Measurements from ENCODE around the gene TNFRSF1B.
"Not testable (repeated sequence)": the region's sequence is repeated elsewhere in the genome, so short reads cannot be mapped to it uniquely, and the experiment has no call there.

TNFRSF1B gene

GRCh38 chr1:12224092-12224491 lies 57.3 kb downstream of the TNFRSF1B start:
- DNase-seq = not testable (repeated sequence)

- no peak for DNase-seq
Measured at GRCh38 chr1:12228979-12229378, 62.2 kb downstream of the TNFRSF1B start.

- DNase-seq = no peak
Measured at GRCh38 chr1:12229386-12229834, 62.6 kb downstream of the TNFRSF1B start.

- peak; percentile 76 for DNase-seq
Measured at GRCh38 chr1:12229835-12230548, 63.2 kb downstream of the TNFRSF1B start, which contains the start of gene VPS13D. TSS of gene VPS13D (plus strand) at chr1:12230030. CDS start at chr1:12234267, 4,237 bp downstream.

- no peak for DNase-seq
Measured at GRCh38 chr1:12230549-12231275, 63.9 kb downstream of the TNFRSF1B start.

GRCh38 chr1:12231276-12231595 lies 64.4 kb downstream of the TNFRSF1B start:
- DNase-seq = no peak

- no peak for DNase-seq
Measured at GRCh38 chr1:12232221-12232620, 65.4 kb downstream of the TNFRSF1B start.

GRCh38 chr1:12244078-12244477 lies 77.3 kb downstream of the TNFRSF1B start:
- no peak for DNase-seq

- no peak for DNase-seq
Measured at GRCh38 chr1:12244585-12244984, 77.8 kb downstream of the TNFRSF1B start.

GRCh38 chr1:12245116-12245515 lies 78.3 kb downstream of the TNFRSF1B start:
- no peak for DNase-seq

GRCh38 chr1:12245733-12246132 lies 78.9 kb downstream of the TNFRSF1B start:
- no peak for DNase-seq

- DNase-seq = no peak
Measured at GRCh38 chr1:12246584-12246983, 79.8 kb downstream of the TNFRSF1B start.

- DNase-seq = peak; percentile 45
Measured at GRCh38 chr1:12249181-12249580, 82.4 kb downstream of the TNFRSF1B start.

- no peak for DNase-seq
Measured at GRCh38 chr1:12249748-12250147, 83.0 kb downstream of the TNFRSF1B start.

- DNase-seq = peak; percentile 17
Measured at GRCh38 chr1:12251442-12251841, 84.7 kb downstream of the TNFRSF1B start.

GRCh38 chr1:12255913-12256312 lies 89.1 kb downstream of the TNFRSF1B start:
- no peak for DNase-seq

GRCh38 chr1:12258272-12258671 lies 91.5 kb downstream of the TNFRSF1B start:
- DNase-seq = no peak
